HG03354 (cell line): ENCODE data around the gene NUDT3.

Experiments used
- ATAC-seq: cut with Tn5 transposase; IDR thresholded peaks from one replicate; pipeline ENCODE4 v1.9.1; 2021; ENCODE audit warnings: mild to moderate bottlenecking; ENCODE audit not compliant: unreplicated experiment, poor library complexity, severe bottlenecking

NUDT3 gene

DNA sequence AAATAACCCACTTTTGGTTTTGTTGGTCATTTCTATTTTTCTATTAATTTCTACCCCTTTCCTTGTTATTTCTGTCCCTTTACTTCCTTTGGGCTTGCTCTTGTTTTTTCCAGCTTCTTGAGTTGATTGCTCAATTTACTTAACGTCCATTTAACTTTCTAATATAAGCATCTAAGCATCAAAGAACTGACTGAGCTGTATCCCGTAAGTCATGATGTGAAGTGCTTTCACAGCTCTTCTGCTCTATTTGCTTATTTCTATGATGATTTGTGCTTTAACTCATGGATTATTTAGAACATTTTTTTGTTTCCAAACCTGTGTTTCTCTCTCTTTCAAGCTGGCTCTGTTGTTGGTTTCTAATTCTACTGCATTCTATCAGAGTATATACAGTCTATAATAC is 87.0 kb downstream of the NUDT3 start:
- ATAC-seq = no peak

DNA sequence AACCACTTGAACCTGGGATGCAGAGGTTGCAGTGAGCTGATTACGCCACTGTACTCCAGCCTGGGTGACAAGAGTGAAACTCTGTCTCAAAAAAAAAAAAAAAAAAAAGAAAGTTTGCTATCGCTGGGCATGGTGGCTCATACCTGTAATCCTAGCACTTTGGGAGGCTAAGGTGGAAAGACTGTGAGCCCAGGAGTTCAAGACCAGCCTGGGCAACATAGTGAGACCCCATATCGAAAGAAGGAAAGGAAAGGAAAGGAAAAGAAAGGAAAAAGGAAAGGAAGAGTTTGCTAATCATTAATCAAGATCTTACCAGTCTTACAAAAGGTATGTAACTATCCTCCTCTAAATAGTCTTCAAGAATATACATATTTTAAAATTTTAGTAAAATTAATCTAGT is 88.3 kb downstream of the NUDT3 start:
- ATAC-seq = no peak

DNA sequence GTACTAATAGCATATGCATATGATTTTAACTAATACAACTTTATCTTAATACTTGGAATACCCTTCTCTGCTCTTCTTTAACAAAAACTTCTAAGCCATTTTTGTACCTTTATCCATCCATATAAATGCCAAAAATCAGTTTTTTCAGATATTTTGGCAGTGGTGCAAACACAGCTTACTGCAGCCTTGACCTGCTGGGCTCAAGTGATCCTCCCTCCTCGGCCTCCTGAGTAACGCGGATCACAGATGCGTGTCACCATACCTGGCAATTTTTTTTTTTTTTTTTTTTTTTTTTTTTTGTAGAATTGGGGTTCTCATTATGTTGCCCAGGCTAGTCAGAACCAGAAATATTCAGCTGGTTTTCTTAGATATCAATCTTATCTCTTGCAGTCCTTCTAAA is 89.5 kb downstream of the NUDT3 start:
- ATAC-seq = no peak

DNA sequence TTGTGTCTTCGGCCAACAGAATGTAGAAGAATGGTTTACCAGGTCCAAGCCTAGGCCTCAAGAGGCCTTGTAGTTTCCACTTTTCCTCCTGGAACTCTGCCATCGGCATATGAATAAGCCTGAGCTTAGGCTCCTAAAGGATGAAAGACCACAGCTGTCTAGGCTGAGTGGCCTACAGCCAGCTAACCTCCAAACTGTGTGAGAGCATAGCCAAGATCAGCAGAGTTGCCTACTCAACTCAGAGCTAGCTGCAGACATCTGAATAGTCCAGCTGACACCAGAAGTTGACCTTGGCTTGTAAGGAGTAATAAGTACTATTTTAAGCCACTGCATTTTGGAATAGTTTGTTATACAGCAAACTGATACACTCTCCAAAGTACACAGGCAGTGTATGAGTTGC is 91.1 kb downstream of the NUDT3 start:
- no peak for ATAC-seq

DNA sequence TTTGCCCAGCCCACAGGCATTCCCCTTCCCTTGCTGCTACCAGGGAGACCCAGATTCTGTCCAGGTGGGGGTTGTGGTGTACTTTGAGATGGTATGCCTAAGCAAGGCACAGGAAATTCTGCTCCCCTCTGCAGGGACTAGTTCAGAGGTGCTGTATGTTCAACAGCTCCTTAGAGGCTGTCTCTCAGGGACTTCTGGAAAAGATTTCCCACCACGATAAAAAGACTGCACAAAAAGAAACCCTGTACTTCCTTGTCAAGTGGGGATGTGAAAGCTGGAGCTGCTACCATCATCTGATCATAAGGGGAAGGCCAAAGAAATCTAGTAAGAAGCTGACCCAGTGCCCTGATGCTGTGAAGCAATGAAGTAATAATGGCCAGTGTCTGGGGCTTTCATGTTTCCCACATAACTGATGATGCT is 92.1 kb downstream of the NUDT3 start:
- ATAC-seq = no peak

DNA sequence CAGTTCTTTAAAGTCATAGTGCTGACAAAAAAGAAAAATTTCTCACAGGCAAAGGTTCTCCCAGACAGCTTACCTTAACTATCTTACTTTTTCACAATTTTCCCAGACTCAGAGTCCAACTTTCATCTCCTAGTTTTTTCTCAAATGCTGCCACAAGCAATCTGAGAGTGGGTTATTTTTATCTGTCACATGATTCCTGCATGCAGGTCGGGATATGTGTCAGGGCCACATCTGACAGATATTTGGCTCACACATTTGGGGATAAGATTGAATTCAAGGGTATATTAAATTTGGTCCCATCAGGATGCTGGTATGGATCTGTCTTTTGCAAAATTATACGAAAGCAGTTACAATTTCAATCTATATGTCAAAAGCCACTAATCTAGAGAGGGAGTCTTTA is 93.5 kb downstream of the NUDT3 start:
- no peak for ATAC-seq

DNA sequence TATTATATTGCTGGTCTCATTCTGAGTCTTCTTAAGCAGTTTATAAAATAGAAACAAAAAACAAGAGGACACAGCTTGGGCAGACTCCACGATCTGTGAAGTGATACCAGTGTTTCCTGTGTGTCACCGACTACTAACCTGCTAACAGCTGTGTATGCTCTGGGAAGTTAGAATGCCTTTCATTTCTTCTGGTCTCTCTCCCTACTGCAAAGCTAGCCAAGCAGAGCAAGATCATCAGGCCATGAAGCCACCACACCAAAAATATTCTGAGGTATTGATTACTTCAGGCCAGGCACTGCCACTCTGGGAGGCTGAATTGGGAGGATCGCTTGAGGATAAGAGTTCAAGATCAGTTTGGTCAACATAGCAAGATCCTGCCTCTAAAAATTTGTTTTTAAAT is 96.7 kb downstream of the NUDT3 start:
- peak; percentile 90 for ATAC-seq

DNA sequence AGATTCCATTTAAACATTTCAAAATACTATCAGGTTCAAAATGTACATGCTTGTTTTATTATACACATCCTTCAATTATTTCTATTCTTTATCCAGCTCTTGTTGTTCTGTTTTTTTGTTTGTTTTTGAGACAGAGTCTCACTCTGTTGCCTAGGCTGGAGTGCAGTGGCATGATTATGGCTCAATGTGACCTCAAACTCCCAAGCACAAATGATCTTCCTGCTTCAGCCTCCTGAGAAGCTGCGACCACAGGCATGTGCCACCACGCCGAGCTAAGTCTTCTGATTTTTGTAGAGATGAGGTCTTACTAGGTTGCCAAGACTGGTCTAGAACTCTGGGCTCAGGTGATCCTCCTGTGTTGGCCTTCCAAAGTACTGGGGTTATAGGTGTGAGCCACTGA is 99.5 kb downstream of the NUDT3 start:
- ATAC-seq = no peak

DNA sequence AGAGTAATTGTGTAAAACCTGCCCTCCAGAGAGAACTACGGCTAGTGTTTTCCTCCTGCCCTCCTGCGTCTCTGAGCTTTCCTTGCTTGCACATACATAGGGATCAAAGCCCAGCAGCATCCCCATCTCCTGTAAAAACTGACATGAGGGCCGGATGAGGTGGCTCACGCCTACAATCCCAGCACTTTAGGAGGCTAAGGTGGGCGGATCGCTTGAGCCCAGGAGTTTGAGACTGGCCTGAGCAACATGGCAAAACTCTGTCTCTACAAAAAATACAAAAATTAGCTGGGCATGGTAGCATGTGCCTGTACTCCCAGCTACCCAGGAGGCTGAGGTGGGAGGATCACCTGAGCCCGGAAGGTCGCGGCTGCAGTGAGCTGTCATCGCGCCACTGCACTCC is 103.3 kb downstream of the NUDT3 start:
- no peak for ATAC-seq

DNA sequence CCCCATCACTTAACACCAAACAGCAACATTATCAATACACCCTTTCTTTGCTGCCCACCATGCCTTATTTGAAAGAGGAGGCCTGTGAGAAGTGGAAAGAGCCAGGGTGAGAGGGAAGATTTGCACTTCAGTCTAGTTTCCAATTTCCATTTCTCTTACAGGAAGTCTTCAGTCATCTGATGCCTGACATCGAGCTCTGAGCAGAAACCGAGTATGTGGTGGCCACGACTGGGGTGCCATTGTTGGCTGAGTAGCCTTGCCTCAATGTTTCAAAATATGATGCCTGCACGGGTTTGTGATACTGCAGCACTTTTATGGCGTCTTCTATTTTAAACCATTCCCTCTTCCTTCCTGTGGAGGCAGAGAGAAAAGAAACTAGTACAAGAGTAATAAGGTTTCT is 103.9 kb downstream of the NUDT3 start:
- no peak for ATAC-seq

DNA sequence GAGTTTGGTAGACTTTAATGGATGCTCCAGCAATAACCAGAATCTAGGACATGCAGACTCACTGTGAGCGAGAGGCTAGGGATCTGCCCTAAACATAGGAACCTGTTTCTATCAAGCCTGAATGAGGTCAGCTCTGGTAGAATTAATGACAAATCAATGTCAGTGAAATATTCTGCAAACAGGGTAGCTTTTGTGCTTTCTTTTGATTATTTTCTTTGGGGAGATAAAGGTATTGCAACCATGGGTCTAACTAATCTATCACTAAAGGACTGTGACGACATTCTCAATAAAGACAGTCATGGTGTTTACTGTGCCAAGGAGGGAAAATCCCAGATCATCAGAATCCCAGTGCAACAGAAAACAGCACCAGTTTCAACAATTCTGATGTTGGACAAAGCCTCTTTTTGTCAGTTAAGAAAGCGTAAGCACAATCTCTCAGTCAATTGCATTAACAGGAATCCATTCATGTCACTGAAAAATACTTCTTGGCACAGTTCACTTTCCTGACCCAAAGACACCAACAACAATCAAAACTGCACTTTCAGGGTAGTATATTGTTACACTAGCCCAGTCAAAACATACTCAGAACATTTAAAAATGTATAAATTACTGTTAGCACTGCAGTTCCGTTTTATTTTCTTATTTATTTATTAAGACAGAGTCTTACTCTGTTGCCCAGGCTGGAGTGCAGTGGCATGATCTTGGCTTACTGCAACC is 106.9 kb downstream of the NUDT3 start:
- no peak for ATAC-seq

DNA sequence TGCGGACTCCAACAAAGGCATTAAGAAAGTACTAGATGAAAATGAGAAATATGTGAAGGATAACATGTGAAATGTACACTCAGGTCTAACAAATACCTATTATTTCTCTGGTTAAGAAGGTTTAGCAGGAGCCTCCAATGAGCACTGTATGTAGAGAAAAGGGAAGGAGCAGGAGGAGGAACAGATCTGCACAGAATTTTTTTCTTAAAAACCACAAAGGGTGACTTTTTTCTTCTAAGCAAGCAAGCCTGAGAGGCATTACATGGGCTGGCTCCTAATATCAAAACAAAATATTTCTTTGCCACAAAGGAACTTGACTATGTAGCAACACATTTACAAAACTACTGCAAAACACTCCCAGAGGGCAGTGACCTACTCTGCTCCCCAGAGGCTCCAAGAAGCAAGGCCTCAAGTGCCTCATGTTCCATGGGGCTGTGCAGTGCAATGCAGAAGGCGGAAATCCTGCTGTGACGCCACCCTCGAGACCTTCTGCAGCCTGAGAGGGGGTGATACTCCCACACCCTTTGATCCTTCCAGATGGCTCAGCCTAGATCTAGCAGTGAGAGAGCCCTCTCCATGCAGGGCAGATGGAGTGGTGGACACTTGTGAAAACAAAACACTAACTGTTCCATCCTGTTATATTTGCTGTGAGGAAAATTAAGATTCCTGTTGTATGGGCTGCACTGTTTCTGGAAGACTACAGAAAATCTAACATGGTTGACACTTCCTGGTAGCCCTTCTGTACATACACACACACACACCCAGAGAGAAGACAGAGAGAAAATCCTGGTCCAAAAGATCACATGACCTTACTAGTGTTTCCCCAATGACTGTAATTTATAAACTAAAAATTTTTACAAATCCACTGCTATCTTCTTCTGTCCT is 107.7 kb downstream of the NUDT3 start:
- ATAC-seq = no peak

DNA sequence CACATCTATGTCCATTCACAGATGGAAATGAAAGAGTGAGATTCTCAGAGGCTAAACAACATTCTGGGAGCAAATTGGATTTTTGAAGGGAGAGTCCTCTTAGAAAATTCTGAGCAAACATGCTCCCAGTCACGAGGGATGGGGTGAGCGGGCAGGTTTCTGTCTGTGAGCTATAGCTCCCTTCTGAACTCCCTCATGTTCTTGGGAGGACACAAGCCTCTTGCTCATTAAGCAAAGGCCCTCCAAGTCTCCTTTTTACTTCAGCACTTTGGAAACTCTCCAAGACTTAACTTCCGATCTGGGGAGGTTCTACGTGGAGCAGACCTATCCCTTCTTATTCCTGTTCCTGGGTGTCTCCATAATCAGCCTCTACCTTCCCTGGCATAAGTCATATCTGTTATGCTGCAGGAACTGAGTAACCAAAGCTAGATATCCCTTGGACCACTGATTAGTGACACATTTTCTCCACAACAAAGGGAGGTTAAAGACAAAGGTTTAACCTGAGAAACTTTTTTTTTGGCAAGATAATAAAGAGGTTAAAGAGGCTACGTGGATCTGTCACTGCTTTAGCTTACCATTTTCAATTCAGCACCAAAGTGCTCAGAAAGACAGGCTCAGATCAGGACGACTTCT is 110.7 kb downstream of the NUDT3 start:
- no peak for ATAC-seq

DNA sequence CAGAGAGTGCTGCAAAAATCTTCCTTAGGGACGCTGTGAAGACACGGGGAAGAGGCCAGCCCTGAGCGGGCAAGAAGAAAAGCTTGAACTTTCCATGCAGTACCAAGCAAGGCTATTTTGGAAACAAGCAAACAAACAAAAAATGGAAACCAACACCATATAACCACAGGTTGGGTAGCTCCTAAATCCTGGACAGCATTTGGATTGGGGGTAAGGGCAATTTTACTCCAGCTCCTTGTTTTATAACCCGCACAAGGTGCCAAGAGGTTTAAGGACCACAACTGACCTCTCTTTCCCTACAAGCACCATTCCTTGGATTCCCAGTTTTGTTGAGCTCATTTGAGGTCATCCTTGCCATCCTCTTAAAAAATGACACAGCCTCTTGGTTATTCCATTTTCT is 112.3 kb downstream of the NUDT3 start:
- ATAC-seq = no peak

DNA sequence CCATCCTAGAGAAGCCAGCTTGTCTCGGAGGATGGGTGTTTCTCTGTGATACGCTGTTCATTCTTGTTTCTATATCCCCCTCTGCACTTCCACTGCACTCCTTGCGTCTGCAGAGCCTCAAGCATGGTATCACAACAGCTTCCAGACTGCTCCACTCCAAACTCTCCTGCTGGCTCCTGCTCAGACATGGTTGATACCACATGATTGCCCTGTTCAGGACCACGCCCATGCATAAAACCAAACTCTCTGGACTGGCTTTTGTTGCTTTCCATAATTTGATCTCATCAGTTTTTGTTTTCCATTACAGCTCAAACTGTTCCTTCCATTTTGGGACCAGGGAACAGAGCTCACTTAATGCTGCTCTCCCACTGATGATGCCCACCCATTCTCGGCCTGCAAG is 113.6 kb downstream of the NUDT3 start:
- ATAC-seq = no peak

DNA sequence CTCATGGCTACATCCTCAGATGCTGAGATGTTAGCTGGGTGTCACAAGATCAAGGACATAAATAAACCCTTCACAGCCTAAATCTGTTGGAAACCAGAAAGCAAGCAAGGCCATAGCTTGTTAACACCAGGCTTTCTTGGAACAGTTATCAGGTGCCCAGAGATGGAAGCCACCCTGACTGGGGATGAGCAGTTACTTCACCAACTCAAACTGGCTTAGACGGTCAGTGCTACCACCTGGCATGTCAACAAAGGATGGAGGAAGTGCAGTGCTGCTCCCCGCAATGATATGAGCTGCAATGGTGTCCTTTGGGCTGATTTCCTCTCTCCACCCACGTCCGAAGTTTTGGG is 114.7 kb downstream of the NUDT3 start:
- no peak for ATAC-seq

DNA sequence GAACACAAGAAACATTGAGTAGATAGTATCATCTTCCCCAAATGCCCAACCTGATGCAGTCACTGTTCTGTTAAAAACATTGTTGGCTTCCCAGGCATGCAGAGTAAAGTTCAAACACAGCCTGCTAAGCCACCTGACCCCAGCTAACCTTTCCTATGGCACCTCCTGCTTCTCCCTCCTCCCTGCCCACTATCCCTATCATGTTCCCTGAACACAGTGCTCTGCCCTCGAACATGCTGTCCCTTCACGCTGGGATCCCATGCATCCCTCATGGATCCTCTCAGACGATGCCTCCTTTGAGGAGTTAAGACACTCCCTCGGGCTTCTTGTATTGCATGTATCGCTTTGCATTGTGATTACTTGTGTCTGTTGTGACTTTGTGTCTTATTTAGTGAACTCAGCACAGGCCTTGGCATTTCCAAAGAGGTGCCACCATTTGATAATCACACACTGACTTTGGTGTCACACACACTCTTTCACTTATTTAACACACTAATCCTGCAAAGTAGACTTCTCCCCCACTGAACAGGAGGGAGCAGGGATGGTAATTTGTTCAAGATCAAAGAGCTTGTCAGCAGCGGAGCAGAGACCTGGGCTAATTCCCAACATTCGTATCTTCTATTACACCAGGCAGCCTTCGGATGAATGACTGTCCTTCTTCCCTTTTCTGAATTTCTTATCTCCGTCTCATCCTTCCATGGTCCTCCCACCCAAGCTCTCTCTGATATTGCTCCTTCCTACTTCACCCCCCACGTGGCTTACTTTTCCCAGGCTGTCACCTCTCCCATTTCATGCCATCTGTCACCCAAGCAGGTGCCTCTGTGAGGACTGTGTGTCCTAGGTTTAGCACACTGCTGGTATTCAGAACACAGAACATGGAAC is 115.3 kb downstream of the NUDT3 start:
- no peak for ATAC-seq

DNA sequence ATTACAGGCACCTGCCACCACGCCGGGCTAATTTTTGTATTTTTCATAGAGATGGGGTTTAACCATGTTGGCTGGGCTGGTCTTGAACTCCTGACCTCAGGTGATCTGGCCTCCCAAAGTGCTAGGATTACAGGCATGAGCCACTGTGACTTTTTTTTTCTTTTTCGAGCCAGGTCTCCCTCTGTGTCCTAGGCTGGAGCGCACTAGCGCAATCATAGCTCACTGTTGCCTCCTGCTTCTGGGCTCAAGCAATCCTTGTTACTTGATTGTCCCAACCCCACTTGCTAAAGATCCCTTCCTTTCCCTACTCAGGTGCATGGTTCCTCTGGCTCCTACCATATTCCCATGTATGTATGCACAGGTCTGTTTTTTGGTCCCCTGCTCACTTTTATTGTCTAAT is 116.3 kb downstream of the NUDT3 start:
- ATAC-seq = no peak

DNA sequence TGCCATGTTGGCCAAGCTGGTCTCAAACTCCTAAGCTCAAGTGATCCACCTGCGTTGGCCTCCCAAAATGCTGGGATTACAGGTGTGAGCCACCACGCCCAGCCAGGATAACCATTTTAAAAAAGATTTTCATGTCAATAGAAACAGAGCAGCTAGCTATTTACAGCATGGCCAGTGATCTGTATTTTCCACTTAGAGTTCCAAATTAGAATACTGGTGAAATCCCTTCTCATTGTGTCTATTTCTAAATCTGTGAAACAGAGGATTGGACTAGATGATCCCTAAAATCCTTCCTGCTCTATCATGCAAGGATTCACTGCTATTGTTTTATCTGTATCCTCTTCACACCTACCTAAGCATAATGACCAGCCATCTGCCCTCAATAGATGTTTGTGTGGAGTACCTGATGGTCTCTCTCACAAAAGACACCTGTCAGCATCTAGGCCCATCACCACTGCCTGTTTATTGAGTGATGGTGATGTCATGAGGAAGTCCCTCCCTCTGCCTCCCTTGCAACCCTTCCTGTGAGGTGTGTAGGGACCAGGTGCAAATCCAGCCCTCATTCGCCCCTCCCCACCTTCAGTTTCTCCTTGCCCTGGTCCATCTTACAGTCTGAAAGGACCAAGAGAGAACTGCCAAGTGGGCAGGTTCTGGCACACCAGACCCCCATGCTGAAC is 117.2 kb downstream of the NUDT3 start:
- ATAC-seq = no peak
